ENCODE data around the gene CAMK1D. TPM values are rescaled to one million over a fixed set of nuclear protein-coding genes. Genes with fewer than 3 reads are reported as not detected.

Gene CAMK1D
- total RNA-seq, 4 donors from 2014 or later, result 13.5 to 21.4 (median 15.7) TPM

GRCh38 chr10:12660812-12661211, 311.5 kb downstream of the CAMK1D start:
- Histone ChIP-seq H3K4me1 (no peaks in the 10 kb centered on the region), H3K36me3 (no peaks in the 10 kb centered on the region), H3K4me3 (no peak overlapping the region), H3K27me3 (no peaks in the 10 kb centered on the region), H3K9me3 (no peaks in the 10 kb centered on the region), H3K27ac (no peak overlapping the region)
- no peak for DNase-seq
- TF ChIP-seq POLR2A (IDR thresholded peaks at IDR 0.05) (no peak), POLR2AphosphoS5 (IDR thresholded peaks at IDR 0.05) (no peak), EP300 (IDR thresholded peaks at IDR 0.05; ENCODE audit: low read depth) (no peak)
- TF ChIP-seq, protein P1, sequence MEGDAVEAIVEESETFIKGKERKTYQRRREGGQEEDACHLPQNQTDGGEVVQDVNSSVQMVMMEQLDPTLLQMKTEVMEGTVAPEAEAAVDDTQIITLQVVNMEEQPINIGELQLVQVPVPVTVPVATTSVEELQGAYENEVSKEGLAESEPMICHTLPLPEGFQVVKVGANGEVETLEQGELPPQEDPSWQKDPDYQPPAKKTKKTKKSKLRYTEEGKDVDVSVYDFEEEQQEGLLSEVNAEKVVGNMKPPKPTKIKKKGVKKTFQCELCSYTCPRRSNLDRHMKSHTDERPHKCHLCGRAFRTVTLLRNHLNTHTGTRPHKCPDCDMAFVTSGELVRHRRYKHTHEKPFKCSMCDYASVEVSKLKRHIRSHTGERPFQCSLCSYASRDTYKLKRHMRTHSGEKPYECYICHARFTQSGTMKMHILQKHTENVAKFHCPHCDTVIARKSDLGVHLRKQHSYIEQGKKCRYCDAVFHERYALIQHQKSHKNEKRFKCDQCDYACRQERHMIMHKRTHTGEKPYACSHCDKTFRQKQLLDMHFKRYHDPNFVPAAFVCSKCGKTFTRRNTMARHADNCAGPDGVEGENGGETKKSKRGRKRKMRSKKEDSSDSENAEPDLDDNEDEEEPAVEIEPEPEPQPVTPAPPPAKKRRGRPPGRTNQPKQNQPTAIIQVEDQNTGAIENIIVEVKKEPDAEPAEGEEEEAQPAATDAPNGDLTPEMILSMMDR (IDR thresholded peaks at IDR 0.05), result no peak
- in situ Hi-C loops (cut with MboI; ENCODE audit: low pct_ligation_motif_present in 1 of 4, low pct_unique_long_range_greater_than_20kb in 1 of 4, low sequenced_read_pairs in 3 of 4) (loop anchor here in 1 of 4 donors (25.0 kb wide), 1 partner anchor 399 kb away; no protein-coding TSS in a partner anchor), intact Hi-C loops (cut with DNase I; ENCODE audit: low total_unique reads) (no loop called here)
- WGBS, 2 donors (ENCODE audit: low coverage in 1 of 2), result 97 to 100% methylated on average over 1 to 3 of the region's 3 CpGs

GRCh38 chr10:12661671-12662070, 312.3 kb downstream of the CAMK1D start:
- Histone ChIP-seq H3K9me3 (no peaks in the 10 kb centered on the region), H3K4me3 (no peak overlapping the region), H3K27ac (no peak overlapping the region), H3K27me3 (no peaks in the 10 kb centered on the region), H3K4me1 (no peaks in the 10 kb centered on the region), H3K36me3 (no peaks in the 10 kb centered on the region)
- TF ChIP-seq POLR2AphosphoS5 (IDR thresholded peaks at IDR 0.05) (no peak), EP300 (IDR thresholded peaks at IDR 0.05; ENCODE audit: low read depth) (no peak), POLR2A (IDR thresholded peaks at IDR 0.05) (no peak)
- TF ChIP-seq, protein P1 (IDR thresholded peaks at IDR 0.05), result no peak
- in situ Hi-C loops (cut with MboI; ENCODE audit: low pct_ligation_motif_present in 1 of 4, low pct_unique_long_range_greater_than_20kb in 1 of 4, low sequenced_read_pairs in 3 of 4) (loop anchor here in 1 of 4 donors (25.0 kb wide), 1 partner anchor 399 kb away; no protein-coding TSS in a partner anchor), intact Hi-C loops (cut with DNase I; ENCODE audit: low total_unique reads) (no loop called here)
- DNase-seq, result no peak
- 73 to 100% methylated on average over 1 of the region's 1 CpG for WGBS, 2 donors (ENCODE audit: low coverage in 1 of 2)

GRCh38 chr10:12663863-12664262, 314.5 kb downstream of the CAMK1D start:
- in situ Hi-C loops (cut with MboI; ENCODE audit: low pct_ligation_motif_present in 1 of 4, low pct_unique_long_range_greater_than_20kb in 1 of 4, low sequenced_read_pairs in 3 of 4) (loop anchor here in 1 of 4 donors (25.0 kb wide), 1 partner anchor 402 kb away; no protein-coding TSS in a partner anchor), intact Hi-C loops (cut with DNase I; ENCODE audit: low total_unique reads) (no loop called here)
- no peak for DNase-seq
- Histone ChIP-seq H3K36me3 (no peaks in the 10 kb centered on the region), H3K4me1 (no peaks in the 10 kb centered on the region), H3K9me3 (no peaks in the 10 kb centered on the region), H3K27me3 (no peaks in the 10 kb centered on the region), H3K4me3 (no peak overlapping the region), H3K27ac (no peak overlapping the region)
- TF ChIP-seq POLR2AphosphoS5 (IDR thresholded peaks at IDR 0.05) (no peak), EP300 (IDR thresholded peaks at IDR 0.05; ENCODE audit: low read depth) (no peak), POLR2A (IDR thresholded peaks at IDR 0.05) (no peak)
- TF ChIP-seq, protein P1 (IDR thresholded peaks at IDR 0.05), result no peak
- 93 to 100% methylated on average over 1 of the region's 1 CpG for WGBS, 2 donors (ENCODE audit: low coverage in 1 of 2)

DNA sequence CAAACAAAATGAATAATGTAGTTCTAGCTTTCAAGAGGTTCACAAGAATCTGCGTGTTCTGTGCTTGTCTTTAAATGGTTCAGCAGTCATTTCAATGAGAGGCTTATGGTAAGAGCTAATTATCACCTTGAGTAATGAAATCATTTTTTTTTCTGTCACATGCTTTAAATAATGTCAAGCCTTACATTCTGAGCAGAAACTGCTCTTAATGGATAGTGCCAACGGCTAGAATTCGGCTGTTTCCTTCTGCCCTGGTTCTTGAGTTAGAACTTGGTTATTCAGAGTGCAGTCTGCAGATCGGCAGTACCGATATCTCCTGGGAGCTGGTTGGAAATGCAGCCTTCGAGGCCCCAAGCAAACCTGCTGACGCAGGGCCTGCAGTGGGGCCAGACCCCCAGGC, 316.2 kb downstream of the CAMK1D start:
- 81 to 100% methylated on average over 3 to 7 of the region's 7 CpGs for WGBS, 2 donors (ENCODE audit: low coverage in 1 of 2)
- Histone ChIP-seq H3K27me3 (no peaks in the 10 kb centered on the region), H3K9me3 (no peaks in the 10 kb centered on the region), H3K4me1 (no peaks in the 10 kb centered on the region), H3K27ac (no peak overlapping the region), H3K36me3 (no peaks in the 10 kb centered on the region), H3K4me3 (no peak overlapping the region)
- intact Hi-C loops (cut with DNase I; ENCODE audit: low total_unique reads) (no loop called here), in situ Hi-C loops (cut with MboI; ENCODE audit: low pct_ligation_motif_present in 1 of 4, low pct_unique_long_range_greater_than_20kb in 1 of 4, low sequenced_read_pairs in 3 of 4) (loop anchor here in 1 of 4 donors (25.0 kb wide), 1 partner anchor 403 kb away; no protein-coding TSS in a partner anchor)
- no peak for DNase-seq
- TF ChIP-seq POLR2AphosphoS5 (IDR thresholded peaks at IDR 0.05) (no peak), EP300 (IDR thresholded peaks at IDR 0.05; ENCODE audit: low read depth) (no peak), POLR2A (IDR thresholded peaks at IDR 0.05) (no peak)
- TF ChIP-seq, protein P1 (IDR thresholded peaks at IDR 0.05), result no peak
